ENCODE data around the gene ATP6V1G2. TPM values are rescaled to one million over a fixed set of nuclear protein-coding genes. Genes with fewer than 3 reads are reported as not detected.

The ATP6V1G2 gene
- total RNA-seq, 1 donor from 2014 or later, result 95.6 TPM

GRCh38 chr6:31540640-31541039, 5.8 kb downstream of the ATP6V1G2 start:
- no peak for DNase-seq
- TF ChIP-seq CTCF (IDR thresholded peaks at IDR 0.05; ENCODE audit: partially characterized antibody, unreplicated experiment), result no peak
- Mint-ChIP-seq H3K27me3 (ENCODE audit: unreplicated experiment) (peaks cover 10% of the 10 kb centered on the region), H3K4me1 (ENCODE audit: low read depth, unreplicated experiment) (peaks cover 40% of the 10 kb centered on the region), H3K27ac (ENCODE audit: unreplicated experiment) (peak overlapping the region; percentile 100), H3K4me3 (ENCODE audit: unreplicated experiment) (peak overlapping the region; percentile 100), H3K36me3 (ENCODE audit: unreplicated experiment) (peaks cover 20% of the 10 kb centered on the region), H3K9me3 (ENCODE audit: unreplicated experiment) (peaks cover 20% of the 10 kb centered on the region)

- no peak for DNase-seq
- no peak for TF ChIP-seq CTCF (IDR thresholded peaks at IDR 0.05; ENCODE audit: partially characterized antibody, unreplicated experiment)
- Mint-ChIP-seq H3K9me3 (ENCODE audit: unreplicated experiment) (peaks cover 17% of the 10 kb centered on the region), H3K36me3 (ENCODE audit: unreplicated experiment) (peaks cover 20% of the 10 kb centered on the region), H3K27ac (ENCODE audit: unreplicated experiment) (peak overlapping the region; percentile 84), H3K27me3 (ENCODE audit: unreplicated experiment) (peaks cover 11% of the 10 kb centered on the region), H3K4me3 (ENCODE audit: unreplicated experiment) (peak overlapping the region; percentile 100), H3K4me1 (ENCODE audit: low read depth, unreplicated experiment) (peaks cover 32% of the 10 kb centered on the region)
These were observed 7.5 kb downstream of the ATP6V1G2 start for GRCh38 chr6:31538805-31539400.

- Mint-ChIP-seq H3K27ac (ENCODE audit: unreplicated experiment) (no peak overlapping the region), H3K36me3 (ENCODE audit: unreplicated experiment) (peaks cover 20% of the 10 kb centered on the region), H3K4me1 (ENCODE audit: low read depth, unreplicated experiment) (peaks cover 25% of the 10 kb centered on the region), H3K4me3 (ENCODE audit: unreplicated experiment) (peak overlapping the region; percentile 7), H3K9me3 (ENCODE audit: unreplicated experiment) (peaks cover 15% of the 10 kb centered on the region), H3K27me3 (ENCODE audit: unreplicated experiment) (peaks cover 9% of the 10 kb centered on the region)
- no peak for TF ChIP-seq CTCF (IDR thresholded peaks at IDR 0.05; ENCODE audit: partially characterized antibody, unreplicated experiment)
- DNase-seq, result no peak
These were observed 10.7 kb downstream of the ATP6V1G2 start for GRCh38 chr6:31535538-31536324.

- Mint-ChIP-seq H3K36me3 (ENCODE audit: unreplicated experiment) (peaks cover 20% of the 10 kb centered on the region), H3K4me1 (ENCODE audit: low read depth, unreplicated experiment) (peaks cover 17% of the 10 kb centered on the region), H3K4me3 (ENCODE audit: unreplicated experiment) (no peak overlapping the region), H3K27ac (ENCODE audit: unreplicated experiment) (no peak overlapping the region), H3K9me3 (ENCODE audit: unreplicated experiment) (peaks cover 7% of the 10 kb centered on the region), H3K27me3 (ENCODE audit: unreplicated experiment) (peaks cover 5% of the 10 kb centered on the region)
- TF ChIP-seq CTCF (IDR thresholded peaks at IDR 0.05; ENCODE audit: partially characterized antibody, unreplicated experiment), result no peak
- no peak for DNase-seq
These were observed 11.8 kb downstream of the ATP6V1G2 start for GRCh38 chr6:31534521-31535040.

- Mint-ChIP-seq H3K36me3 (ENCODE audit: unreplicated experiment) (peaks cover 14% of the 10 kb centered on the region), H3K27ac (ENCODE audit: unreplicated experiment) (no peak overlapping the region), H3K9me3 (ENCODE audit: unreplicated experiment) (peaks cover 3% of the 10 kb centered on the region), H3K4me3 (ENCODE audit: unreplicated experiment) (no peak overlapping the region), H3K27me3 (ENCODE audit: unreplicated experiment) (peaks cover 2% of the 10 kb centered on the region), H3K4me1 (ENCODE audit: low read depth, unreplicated experiment) (peaks cover 11% of the 10 kb centered on the region)
- no peak for DNase-seq
- no peak for TF ChIP-seq CTCF (IDR thresholded peaks at IDR 0.05; ENCODE audit: partially characterized antibody, unreplicated experiment)
These were observed 12.4 kb downstream of the ATP6V1G2 start for GRCh38 chr6:31534011-31534410.

Measured in glutamatergic neuron (in vitro differentiated cells).